PC-3 (cell line): Measurements from ENCODE around the gene ARMC3.

Experiments used
- EZH2 ChIP-seq: fragments of 300-600 bp; sonication (generic); IDR thresholded peaks from one replicate; pipeline ENCODE4 v1.6.1; 2017; ENCODE audit warnings: antibody characterized with exemption, mild to moderate bottlenecking, low read length; ENCODE audit not compliant: unreplicated experiment
- TF ChIP-seq, protein P1 (sequence below): fragments of 300-600 bp; sonication (generic); conservative IDR thresholded peaks from 2 replicates; pipeline ENCODE4 v1.5.1; 2017; ENCODE audit warnings: antibody characterized with exemption, low read depth, mild to moderate bottlenecking, low read length

DNA sequence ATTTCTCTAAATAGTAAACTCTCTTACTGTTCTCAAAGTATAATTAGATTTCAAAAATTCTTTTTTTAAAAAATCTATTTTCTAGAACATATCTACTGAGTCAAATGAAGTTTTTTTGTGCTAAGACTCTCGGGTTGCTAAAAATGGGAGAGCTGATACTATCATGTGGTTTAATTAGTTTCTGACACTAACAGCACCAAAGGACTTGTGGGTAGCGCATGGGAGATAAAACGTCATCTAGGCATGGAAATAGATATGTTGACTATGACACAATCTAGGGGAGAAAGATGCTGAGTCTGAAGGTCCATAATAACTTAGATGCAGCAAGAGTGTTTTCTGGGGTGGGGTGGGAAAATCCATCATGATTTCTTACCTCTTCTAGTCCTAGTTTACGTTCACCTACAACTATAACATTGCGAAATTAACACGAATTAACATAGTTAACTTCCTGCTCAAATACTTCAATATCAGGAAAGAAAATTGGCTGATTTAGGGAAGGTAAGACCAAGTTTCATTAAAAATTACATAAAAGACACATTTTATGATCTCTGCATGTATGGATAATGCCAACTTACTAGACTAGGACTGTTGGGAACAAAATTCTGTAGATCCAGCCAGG lies 14.3 kb upstream of the ARMC3 start:
- TF ChIP-seq, protein P1, sequence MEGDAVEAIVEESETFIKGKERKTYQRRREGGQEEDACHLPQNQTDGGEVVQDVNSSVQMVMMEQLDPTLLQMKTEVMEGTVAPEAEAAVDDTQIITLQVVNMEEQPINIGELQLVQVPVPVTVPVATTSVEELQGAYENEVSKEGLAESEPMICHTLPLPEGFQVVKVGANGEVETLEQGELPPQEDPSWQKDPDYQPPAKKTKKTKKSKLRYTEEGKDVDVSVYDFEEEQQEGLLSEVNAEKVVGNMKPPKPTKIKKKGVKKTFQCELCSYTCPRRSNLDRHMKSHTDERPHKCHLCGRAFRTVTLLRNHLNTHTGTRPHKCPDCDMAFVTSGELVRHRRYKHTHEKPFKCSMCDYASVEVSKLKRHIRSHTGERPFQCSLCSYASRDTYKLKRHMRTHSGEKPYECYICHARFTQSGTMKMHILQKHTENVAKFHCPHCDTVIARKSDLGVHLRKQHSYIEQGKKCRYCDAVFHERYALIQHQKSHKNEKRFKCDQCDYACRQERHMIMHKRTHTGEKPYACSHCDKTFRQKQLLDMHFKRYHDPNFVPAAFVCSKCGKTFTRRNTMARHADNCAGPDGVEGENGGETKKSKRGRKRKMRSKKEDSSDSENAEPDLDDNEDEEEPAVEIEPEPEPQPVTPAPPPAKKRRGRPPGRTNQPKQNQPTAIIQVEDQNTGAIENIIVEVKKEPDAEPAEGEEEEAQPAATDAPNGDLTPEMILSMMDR: no peak
- TF ChIP-seq EZH2: no peak
